Activated T-cell treated with anti-CD3 and anti-CD28 coated beads for 24 hours (primary cell): ENCODE data around the gene TUBB4A.
A peak's percentile ranks its signal among the peaks of the same experiment; 100 is the strongest.
"Not testable (repeated sequence)": the region's sequence is repeated elsewhere in the genome, so short reads cannot be mapped to it uniquely, and the experiment has no call there.

Experiments
- DNase-seq: peaks from one replicate; pipeline ENCODE4 v3.0.0-alpha.2; 2020; ENCODE audit warnings: low read depth

Gene TUBB4A

DNA sequence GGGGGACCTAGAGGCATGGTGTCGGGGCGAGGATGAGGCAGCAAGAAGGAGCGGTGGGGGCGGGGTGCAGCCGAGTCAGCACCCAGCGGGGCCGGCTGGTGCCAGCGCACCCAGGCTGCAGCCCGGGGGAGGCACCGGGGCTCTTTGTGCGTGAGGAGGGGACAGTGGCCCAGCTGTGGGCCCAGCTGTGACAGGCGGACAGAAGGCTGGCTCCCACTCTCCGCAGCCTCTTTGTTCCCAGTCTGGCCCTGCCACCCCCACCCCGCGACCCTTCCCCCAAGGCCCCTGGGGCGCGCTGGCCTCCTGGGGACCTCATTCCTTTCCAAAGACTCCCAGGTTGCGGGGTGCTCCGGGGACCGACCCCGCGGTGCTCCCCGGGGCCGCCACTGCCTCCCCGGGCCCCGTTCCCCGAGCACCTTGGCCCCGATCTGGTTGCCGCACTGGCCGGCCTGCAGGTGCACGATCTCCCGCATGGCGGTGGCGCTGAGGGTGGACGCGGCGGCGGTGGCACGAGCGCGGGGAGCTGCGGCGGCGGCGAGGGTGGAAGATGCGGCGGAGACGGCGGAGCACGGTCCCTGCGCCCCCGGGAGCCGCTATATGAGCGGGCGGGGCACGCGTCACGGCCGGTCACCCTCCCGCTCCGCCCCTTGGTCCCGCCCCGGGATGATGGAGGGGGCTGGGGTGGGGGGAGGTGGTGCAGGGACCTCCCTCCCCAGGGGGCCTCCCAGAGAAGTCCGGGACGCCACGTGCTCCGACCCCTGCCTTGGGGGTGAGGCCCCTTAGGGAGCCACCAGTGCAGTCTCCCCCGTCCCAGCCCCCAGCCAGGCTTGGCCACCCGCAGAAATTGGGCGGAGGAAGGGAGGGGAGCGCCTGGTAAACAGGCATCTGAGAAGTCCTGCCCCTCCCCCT lies at the start of gene TUBB4A:
TSS of gene TUBB4A (minus strand) at position 570 of the 909 bp plus-strand sequence. CDS start at position 473, 97 bp downstream.
- DNase-seq: no peak

DNA sequence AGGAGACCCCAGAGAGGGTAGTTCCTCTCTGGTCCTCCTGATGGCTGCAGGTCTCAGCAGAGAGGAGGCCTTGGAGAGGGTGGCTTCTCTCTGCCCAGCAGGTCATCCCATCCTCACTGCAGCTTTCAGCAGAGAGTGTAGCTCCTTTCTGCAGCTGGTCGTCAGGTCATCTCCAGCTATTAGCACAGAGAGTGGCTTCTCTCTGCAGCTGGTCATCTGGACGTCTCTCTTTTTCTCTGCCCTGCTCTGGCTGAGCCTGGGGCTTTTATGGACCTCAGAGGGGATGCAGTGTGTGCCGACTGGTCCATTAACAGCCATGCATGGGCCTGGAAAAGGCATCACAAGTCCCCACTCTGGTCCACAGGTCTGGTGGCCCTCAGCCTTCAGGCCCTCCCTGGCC lies 49.0 kb upstream of the TUBB4A start:
- no peak for DNase-seq

DNA sequence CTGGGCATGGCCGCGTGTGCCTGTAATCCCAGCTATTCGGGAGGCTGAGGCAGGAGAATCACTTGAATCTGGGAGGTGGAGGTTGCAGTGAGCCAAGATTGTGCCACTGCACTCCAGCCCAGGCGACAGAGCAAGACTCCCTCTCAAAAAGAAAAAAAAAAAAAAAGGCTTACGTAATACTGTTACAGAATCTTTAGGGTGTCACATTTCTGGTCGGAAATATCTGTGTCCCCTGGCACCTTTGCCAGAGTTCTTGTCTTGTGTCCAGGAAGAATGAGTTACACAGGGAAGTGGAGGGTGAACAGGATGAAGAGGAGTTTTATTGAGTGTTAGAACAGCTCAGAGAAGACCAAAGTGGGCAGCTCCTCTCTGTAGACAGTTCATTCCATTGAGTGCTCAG lies 48.6 kb upstream of the TUBB4A start:
- not testable (repeated sequence) for DNase-seq

DNA sequence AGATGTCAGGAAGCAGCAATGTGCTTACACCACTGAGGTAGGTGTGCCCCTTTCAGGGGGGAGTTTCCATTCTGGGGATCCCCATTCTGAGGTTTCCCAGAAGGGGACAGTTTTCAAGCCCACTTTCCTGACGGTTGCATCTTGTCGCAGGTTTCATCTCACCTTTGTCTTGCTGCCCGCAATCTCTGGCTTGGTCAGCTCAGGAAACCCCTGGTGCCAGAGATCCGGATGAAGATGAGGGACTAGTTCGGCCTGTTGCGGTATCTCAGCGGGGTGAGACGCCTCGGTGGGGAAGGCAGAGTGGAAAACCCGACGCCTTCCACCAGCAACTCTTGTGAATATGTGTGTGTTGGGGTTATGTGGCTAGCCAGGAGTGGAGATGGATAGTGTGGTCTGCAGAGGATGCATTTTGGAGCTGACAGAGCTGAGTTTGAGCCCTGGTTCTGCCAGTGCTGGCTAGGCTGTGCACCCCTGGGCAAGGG lies 41.8 kb upstream of the TUBB4A start:
- no peak for DNase-seq

DNA sequence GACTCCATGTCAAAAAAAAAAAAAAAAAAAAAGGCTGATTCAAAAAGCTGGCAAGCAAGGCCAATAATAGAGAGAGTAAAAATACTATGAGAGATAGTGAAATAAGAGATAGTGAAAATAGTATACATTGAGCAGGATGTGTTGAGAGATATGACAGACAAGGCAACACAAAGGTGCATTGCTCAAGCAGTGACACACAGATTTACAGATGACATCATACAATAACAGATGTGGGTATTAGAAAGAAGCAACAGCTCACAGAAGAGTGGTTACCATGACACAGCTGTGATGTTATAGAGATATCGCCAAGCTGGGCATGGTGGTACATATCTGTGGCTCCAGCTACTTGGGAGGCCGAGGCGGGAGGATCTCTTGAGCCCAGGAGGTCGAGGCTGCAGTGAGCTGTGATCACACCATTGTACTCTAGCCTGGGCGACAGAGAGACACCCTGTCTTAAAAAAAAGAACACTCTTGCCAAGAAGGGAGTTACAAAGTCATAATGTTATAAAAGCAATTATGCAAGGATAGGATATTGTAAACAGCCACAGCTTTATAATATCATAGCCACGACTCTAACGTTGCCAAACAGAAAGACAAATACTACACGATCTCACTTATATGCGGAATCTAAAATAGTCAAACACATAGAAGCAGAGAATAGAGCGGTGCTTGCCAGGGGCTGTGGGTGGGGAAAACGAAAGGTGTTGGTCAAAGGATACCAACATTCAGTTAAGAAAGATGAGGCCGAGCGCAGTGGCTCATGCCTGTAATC lies 39.0 kb upstream of the TUBB4A start:
- DNase-seq: no peak

DNA sequence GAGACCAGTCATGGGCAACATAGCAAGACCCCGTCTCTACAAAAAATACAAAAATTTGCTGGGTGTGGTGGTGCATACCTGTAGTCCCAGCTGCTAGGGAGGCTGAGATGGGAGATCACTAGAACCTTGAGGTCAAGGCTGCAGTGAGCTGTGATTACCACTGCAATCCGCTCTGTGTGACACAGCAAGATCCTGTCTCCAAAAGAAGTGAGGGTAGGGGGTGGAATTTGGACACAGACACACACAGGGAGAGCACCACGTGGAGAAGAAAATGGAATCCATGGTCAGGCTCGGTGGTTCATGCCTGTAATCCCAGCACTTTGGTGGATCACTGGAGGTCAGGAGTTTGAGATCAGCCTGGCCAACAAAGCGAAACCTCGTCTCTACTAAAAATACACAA lies 37.4 kb upstream of the TUBB4A start:
- no peak for DNase-seq

DNA sequence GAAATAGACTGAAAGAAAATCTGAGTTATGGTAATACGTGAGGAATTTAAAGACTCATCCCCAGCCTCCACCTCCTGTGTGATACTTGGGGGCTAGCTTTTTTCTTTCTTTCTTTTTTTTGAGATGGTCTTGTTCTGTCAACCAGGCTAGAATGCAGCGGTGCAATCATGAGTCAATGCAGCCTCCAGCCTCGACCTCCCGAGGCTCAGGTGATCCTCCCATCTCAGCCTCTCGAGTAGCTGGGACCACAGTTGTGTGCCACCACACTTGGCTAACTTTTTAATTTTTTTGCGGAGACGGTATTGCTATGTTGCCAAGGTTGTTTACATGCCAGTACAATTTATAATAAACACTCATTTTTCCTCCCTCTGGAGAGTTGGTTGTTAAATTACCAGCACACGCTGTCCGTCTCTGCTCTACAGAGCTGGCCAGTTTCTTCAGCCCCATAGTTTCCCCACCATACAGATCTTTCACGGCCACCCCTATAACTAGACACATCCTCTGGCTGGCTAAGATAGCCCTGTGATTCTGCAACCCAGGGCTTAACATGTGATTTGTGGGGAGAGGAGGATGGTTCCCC lies 33.5 kb upstream of the TUBB4A start:
- no peak for DNase-seq

DNA sequence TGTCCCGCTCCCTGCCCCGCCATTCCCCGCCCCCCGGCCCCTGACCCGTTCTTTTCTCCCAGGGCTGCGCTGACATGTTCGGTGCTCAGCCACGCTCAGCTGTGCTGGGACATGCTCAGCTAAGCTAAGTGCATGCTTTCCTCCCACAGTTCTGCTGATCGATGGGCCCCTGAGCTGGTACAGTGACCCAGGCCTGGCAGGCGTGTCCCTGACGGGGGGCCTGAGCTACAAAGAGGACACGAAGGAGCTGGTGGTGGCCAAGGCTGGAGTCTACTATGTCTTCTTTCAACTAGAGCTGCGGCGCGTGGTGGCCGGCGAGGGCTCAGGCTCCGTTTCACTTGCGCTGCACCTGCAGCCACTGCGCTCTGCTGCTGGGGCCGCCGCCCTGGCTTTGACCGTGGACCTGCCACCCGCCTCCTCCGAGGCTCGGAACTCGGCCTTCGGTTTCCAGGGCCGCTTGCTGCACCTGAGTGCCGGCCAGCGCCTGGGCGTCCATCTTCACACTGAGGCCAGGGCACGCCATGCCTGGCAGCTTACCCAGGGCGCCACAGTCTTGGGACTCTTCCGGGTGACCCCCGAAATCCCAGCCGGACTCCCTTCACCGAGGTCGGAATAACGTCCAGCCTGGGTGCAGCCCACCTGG lies 32.5 kb upstream of the TUBB4A start:
- no peak for DNase-seq

DNA sequence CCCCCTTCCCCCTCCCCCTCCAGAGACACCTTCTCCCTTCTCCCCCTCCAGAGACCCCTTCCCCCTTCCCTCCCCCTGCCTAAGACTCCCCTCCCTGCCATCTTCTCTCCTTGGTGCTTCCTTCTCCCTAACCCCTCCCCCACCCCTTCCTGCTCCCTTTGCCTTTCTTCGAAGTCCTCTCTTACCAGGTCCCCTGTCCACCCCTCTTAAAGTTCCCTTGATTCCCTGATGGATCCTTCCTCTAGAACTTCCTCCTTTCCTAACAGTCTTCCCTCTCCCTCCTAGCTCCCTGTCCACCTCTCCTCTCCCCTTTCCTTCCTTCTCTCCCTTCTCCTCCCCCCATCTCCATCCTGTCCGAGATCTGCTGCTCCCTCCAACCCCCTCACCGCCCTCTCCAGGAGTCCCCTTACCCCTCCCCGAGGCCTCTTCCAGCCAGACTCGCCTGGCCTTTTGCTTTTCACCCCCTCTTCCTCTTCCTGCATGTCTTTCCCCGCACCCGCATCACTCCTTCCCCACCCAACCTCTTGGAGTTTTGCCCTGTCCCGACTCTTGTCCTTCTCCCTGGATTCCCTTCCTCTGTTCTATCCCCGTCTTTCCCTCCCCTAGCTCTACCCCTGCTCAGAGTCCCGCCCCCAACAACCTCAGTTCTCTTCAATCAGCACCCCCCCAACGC lies 31.8 kb upstream of the TUBB4A start:
- no peak for DNase-seq

DNA sequence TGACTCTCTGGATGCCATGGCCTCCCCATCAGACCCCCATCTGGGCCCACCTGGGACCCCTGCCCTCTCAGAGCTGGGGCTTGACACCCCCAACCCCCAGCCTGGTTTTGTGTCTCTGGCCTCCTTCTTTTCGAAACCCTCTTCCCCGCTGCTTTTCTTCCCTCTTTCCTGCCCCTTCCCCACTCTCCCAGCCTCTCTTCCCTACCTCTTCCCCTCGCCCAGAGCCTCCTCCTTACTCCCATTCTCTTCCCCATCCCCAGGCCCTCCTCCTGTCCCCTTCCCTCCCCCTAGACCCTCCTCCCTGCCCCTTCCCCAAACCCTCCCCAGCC lies 30.9 kb upstream of the TUBB4A start:
- no peak for DNase-seq

DNA sequence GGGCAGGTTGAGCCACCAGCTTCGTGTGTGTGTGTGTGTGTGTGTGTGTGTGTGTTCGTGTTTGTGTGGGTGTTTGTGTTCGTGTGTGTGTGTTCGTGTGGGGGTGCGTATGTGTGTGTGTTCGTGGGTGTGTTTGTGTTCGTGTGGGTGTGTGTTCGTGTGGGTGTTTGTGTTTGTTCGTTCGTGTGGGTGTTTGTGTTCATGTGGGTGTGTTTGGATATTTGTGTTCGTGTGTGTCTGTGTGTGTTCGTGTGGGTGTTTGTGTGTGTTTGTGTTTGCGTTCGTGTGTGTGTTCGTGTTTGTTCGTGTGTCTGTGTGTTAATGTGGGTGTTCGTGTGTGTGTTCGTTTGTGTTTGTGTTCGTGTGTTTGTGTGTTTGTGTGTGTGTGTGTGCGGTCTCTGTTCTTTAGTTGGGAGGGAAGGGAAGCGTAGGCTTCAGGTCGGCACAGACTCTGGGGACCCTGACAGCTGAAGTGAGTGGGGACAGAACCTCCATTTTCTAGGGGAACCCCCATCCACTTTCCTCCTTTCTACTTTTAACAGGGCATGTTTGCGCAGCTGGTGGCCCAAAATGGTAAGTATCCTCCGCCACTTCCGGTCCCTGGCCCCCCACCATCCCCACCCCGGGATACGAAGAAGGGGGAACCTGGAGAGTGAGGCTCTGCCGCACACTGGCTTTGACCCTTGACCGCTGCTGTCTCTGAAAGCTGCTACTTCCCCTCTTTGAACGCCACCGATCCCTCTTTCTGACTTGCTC lies 30.3 kb upstream of the TUBB4A start:
- no peak for DNase-seq

DNA sequence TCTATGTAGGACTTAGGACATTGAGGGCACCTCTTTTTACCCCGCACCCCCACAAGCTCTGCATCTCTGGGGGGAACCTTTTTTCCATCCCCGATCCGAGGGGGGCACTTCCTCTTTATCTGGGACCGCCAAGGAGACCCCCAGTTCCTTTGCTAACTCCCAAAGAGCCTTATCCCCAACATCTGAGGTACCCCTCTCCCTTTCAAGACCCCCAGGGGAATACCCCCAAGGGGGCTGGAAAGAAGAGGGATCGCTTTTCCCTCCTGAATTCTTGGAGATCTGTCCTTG lies 29.8 kb upstream of the TUBB4A start:
- no peak for DNase-seq

DNA sequence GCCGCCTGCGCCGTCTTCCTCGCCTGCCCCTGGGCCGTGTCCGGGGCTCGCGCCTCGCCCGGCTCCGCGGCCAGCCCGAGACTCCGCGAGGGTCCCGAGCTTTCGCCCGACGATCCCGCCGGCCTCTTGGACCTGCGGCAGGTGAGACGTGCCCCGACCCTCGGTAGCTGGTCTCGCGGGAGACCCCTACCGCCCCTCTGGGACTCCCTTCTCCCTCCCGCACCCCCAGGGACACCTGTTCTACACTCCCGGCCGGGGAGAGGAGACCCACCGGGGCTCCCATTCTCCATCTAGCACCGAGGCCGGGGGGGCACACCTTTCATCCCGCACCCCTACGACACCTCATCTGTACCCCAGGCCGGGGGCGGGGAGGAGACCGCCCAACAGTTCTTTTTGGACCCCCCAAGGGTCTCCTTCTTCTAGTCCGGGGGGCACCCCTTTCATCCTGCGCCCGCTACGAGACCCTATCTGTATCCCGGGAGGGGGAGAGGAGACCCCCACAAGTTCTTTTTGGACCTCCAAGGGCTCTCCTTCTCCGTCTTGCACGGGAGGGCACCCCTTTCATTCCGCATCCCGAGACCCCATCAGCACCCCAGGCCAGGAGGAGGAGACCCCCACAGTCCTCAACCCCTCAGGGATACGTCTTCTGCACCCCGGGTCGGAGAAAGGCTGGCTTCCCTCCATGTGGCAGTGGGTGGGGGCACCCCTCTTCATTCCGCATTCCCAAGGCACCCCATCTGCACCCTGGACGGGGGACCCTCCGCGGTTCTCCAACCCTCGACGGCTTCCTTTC lies 29.2 kb upstream of the TUBB4A start:
- no peak for DNase-seq

DNA sequence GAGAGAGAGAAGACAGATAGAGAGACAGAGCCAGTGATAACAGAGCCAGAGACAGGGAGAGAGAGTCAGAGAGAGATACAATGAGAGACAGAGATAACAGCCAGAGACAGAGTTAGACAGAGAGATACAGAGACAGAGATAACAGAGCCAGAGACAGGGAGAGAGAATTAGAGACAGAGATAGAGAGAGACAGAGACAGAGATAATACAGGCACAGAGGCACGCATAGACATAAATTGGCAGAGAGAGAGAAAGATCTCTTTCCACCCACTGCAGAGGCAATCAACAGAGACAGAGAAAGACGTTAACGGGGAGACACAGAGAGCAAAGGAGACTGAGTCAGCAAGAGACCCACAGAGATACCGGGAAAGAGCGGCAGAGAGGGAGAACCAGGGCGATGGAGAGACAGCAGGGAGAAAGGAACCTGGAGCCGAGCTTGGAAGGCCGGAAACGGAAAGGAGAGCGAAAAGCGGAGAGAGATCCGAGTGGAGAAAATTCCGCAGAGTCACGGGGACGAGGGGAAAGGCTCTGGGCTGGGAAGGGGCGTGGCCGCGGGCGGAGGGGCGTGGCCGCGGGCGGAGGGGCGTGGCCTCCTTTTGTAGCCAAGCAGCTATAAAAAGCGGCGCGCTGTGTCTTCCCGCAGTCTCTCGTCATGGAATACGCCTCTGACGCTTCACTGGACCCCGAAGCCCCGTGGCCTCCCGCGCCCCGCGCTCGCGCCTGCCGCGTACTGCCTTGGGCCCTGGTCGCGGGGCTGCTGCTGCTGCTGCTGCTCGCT lies 28.5 kb upstream of the TUBB4A start, which contains the start of gene TNFSF9:
TSS of gene TNFSF9 (plus strand) at position 641 of the 777 bp plus-strand sequence. CDS start at position 652, 11 bp downstream.
- peak; percentile 79 for DNase-seq

DNA sequence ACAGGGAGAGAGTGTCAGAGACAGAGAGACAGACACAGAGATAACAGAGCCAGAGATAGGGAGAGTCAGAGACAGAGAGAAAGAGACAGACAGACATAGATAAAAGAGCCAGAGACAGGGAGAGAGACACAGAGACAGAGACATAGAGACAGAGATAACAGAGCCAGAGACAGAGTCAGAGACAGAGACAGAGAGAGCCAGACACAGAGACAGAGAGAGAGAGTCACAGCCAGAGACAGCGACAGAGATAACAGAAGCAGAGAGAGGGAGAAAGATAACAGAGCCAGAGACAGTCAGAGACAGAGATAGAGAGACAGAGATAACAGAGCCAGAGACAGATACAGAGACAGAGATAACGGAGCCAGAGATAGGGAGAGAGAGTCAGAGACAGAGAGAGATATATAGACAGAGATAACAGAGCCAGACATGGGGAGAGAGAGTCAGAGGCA lies 27.9 kb upstream of the TUBB4A start:
- no peak for DNase-seq

DNA sequence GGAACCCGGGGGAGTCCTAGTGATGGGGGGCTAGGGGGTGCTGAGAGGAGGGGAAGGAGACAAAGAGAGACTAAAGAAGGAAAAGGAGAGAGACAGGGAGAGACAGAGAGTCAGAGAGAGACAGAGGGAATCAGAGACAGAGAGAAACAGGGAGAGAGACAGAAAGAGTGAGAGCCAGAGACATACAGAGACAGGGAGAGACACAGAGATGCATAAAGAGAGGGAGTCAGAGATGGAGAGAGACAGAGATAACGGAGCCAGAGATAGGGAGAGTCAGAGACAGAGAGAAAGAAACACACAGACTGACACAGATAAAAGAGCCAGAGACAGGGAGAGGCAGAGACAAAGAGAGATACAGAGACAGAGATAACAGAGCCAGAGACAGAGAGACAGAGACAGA lies 27.2 kb upstream of the TUBB4A start:
- DNase-seq: no peak

DNA sequence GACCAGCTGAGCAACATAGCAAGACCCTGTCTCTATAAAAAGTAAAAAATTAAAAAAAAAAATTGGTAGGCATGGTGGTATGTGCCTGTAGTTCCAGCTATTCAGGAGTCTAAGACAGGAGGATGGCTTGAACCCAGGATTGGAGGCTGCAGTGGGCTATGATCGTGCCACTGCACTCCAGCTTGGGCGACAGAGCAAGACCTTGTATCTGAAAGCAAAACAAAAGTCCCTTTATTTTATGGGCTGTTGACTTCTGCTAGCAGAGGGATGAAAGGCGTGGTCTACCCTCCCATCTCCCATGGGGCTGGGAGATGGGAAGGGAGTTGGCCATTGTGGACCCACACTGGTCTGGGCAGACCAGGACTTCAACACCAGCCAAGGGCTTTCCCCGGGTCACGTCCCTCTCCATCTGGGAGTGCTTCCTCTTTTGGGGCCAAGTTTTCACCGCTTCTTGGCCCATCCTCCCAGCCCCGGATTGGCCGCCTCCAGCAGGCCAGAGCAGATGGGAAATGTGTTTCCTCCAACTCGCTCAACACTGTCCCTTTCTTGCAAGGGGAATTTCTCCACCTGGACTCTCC lies 26.5 kb upstream of the TUBB4A start:
- no peak for DNase-seq

DNA sequence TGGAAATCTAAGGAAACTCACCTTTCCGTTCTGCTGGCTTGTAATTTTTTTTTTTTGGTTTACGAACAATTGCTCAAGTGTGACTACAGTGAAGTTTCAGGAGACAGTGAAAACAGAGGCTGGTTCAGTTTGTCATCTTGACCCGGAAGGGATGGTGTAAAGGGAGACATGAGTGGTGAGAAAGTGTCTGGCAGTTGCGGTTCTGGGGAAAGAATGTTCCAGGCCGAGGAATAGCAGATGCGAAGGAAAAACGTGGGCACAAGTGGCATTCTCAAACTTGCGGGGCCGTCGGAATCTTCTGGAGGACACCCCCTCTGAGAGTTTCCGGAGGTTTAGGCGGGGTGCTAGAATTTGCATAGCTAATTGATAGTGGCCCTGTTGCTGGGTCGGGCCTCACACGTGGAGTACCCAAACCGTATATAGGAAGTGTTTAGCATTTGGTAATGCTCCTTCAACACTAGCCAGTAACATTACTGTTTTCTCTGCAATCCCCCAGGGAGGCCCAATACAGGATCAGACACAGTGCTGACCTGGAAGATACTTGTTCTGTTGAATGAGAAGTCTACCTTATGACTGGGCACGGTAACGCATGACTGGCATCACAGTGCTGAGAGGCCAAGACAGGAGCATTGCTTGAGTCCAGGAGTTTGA lies 25.9 kb upstream of the TUBB4A start:
- DNase-seq: no peak

DNA sequence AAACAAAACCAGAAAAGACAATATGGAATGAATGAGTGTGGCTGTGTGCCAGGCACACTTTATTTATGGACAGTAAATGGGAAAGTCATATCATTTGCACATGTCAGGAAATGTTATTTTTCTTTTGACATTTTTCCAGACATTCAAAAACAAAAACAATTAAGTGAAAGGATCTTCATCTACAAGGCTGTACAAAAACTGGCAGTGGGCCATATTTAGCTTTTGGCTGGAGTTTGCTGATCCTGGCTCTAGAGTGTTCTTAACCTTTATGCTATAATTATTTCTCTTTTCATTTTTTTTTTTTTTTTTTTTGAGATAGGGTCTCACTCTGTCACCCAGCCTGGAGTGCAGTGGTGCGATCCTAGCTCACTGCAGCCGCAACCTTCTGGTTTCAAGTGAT lies 22.2 kb upstream of the TUBB4A start:
- no peak for DNase-seq
